HEK293T (cell line): ENCODE measurements around the gene ERVFRD-1.

Source experiments
- BHLHE40 ChIP-seq: fragments of 450-650 bp; IDR thresholded peaks from 2 replicates; pipeline ENCODE4 v1.6.1; 2016; ENCODE audit warnings: mild to moderate bottlenecking, moderate library complexity, borderline replicate concordance
- FOXK2 ChIP-seq: fragments of 450-650 bp; IDR thresholded peaks from 2 replicates; pipeline ENCODE4 v1.6.1; 2016; ENCODE audit warnings: mild to moderate bottlenecking
- L3MBTL2 ChIP-seq: fragments of 450-650 bp; conservative IDR thresholded peaks from 2 replicates; pipeline ENCODE4 v1.6.1; 2016; ENCODE audit warnings: mild to moderate bottlenecking
- NFRKB ChIP-seq: fragments of 450-650 bp; IDR thresholded peaks from 2 replicates; pipeline ENCODE4 v1.6.1; 2016; ENCODE audit warnings: mild to moderate bottlenecking, moderate library complexity
- SP1 ChIP-seq: fragments of 450-650 bp; IDR thresholded peaks from 2 replicates; pipeline ENCODE4 v1.6.1; 2017
- SUZ12 ChIP-seq: fragments of 450-650 bp; IDR thresholded peaks from 2 replicates; pipeline ENCODE4 v1.6.1; 2016; ENCODE audit warnings: mild to moderate bottlenecking

DNA sequence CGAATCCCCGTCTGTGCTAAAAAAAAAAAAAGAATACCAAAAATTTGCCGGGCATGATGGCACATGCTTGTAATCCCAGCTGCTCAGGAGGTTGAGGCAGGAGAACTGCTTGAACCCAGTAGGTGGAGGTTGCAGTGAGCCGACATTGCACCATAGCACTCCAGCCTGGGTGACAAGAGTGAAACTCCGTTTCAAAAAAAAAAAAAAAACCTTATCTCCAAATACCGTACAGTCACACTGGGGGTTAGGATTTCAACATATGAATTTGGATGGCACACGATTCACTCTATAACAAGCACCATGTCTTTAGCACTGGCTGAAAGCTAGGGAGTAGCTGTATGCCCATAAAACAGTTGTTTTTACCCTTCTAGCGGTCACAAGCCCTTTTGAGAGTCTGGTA, 14.0 kb downstream of the ERVFRD-1 start:
- TF ChIP-seq SUZ12: no peak
- TF ChIP-seq NFRKB: no peak
- no peak for TF ChIP-seq BHLHE40
- TF ChIP-seq SP1: no peak
- TF ChIP-seq L3MBTL2: no peak
- no peak for TF ChIP-seq FOXK2
